Ovary (tissue), 3 donors: ENCODE results near the gene TRIM32.

Experiments
- EP300 ChIP-seq: sonication (generic); formaldehyde crosslinking; IDR thresholded peaks from one replicate; pipeline ENCODE4 v1.6.1; 2017; ENCODE audit warnings: antibody characterized with exemption
- POLR2A ChIP-seq: fragments of 450-650 bp; IDR thresholded peaks from one replicate; pipeline ENCODE4 v1.6.1; 2017; ENCODE audit warnings: antibody characterized with exemption, mild to moderate bottlenecking, moderate library complexity
- TF ChIP-seq, protein P1 (sequence below), 3 donors: fragments of 450-650 bp in 2 of 3; fragments of 200-600 bp in 1 of 3; IDR thresholded peaks; one replicate each; pipeline versions ENCODE4 v1.5.1 to v1.8.0; 2016 to 2022; ENCODE audit warnings: antibody characterized with exemption in 3 of 3, mild to moderate bottlenecking in 1 of 3
- donor health status: DM: no; HTN: no; CAD: no.

DNA sequence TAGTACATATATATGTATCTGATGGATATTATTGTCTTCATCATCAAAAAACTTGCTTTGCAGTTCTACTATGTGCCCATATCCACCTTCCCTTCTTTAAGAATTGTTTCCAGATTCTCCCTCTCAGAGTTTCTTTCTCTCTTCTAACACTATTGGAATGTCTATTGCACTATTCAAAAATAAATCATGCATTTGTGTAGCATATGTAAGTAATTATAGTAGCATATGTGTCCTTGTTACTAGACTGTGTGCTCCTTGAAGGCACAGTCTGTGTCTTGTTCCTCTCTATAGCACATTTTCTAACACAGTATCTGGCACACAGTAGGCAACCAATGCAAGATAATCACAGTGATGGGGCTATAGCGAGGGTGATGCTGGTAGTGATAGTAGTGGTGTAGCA lies 43.4 kb upstream of the TRIM32 start:
- TF ChIP-seq, protein P1, sequence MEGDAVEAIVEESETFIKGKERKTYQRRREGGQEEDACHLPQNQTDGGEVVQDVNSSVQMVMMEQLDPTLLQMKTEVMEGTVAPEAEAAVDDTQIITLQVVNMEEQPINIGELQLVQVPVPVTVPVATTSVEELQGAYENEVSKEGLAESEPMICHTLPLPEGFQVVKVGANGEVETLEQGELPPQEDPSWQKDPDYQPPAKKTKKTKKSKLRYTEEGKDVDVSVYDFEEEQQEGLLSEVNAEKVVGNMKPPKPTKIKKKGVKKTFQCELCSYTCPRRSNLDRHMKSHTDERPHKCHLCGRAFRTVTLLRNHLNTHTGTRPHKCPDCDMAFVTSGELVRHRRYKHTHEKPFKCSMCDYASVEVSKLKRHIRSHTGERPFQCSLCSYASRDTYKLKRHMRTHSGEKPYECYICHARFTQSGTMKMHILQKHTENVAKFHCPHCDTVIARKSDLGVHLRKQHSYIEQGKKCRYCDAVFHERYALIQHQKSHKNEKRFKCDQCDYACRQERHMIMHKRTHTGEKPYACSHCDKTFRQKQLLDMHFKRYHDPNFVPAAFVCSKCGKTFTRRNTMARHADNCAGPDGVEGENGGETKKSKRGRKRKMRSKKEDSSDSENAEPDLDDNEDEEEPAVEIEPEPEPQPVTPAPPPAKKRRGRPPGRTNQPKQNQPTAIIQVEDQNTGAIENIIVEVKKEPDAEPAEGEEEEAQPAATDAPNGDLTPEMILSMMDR (IDR thresholded peaks at IDR 0.05): no peak
- no peak for TF ChIP-seq POLR2A
- TF ChIP-seq EP300: no peak
